NB4 (cell line): Measurements from ENCODE around the gene FBN1.

Source experiments
- DNase-seq: peaks from one replicate; pipeline ENCODE4 v3.0.0; 2010; ENCODE audit warnings: low read depth
- H3K4me3 ChIP-seq: one replicate; pipeline ENCODE4 v1.5.1; 2011; ENCODE audit warnings: mild to moderate bottlenecking, low read depth, low read length, moderate library complexity
- MYC ChIP-seq: IDR thresholded peaks from 2 replicates; pipeline ENCODE4 v1.6.1; 2011; ENCODE audit warnings: low read depth, low read length
- POLR2A ChIP-seq: IDR thresholded peaks from 2 replicates; pipeline ENCODE4 v1.6.1; 2011; ENCODE audit warnings: mild to moderate bottlenecking; ENCODE audit not compliant: insufficient read length; ENCODE audit errors: extremely low read depth
- TF ChIP-seq, protein P1 (sequence below): IDR thresholded peaks from 2 replicates; pipeline ENCODE4 v1.6.1; 2011; ENCODE audit warnings: low read depth, low read length
- TF ChIP-seq, protein P2 (sequence below): IDR thresholded peaks from one replicate; pipeline ENCODE4 v1.5.1; 2012; ENCODE audit warnings: low read depth, low read length

FBN1 gene

GRCh38 chr15:48409623-48410022 is 235.9 kb downstream of the FBN1 start:
- TF ChIP-seq, protein P1, sequence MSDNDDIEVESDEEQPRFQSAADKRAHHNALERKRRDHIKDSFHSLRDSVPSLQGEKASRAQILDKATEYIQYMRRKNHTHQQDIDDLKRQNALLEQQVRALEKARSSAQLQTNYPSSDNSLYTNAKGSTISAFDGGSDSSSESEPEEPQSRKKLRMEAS: no peak
- TF ChIP-seq, protein P2, sequence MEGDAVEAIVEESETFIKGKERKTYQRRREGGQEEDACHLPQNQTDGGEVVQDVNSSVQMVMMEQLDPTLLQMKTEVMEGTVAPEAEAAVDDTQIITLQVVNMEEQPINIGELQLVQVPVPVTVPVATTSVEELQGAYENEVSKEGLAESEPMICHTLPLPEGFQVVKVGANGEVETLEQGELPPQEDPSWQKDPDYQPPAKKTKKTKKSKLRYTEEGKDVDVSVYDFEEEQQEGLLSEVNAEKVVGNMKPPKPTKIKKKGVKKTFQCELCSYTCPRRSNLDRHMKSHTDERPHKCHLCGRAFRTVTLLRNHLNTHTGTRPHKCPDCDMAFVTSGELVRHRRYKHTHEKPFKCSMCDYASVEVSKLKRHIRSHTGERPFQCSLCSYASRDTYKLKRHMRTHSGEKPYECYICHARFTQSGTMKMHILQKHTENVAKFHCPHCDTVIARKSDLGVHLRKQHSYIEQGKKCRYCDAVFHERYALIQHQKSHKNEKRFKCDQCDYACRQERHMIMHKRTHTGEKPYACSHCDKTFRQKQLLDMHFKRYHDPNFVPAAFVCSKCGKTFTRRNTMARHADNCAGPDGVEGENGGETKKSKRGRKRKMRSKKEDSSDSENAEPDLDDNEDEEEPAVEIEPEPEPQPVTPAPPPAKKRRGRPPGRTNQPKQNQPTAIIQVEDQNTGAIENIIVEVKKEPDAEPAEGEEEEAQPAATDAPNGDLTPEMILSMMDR: no peak
- TF ChIP-seq POLR2A (no peak), MYC (no peak)
- H3K4me3 ChIP-seq: no peak overlapping the region
- DNase-seq: no peak

DNA sequence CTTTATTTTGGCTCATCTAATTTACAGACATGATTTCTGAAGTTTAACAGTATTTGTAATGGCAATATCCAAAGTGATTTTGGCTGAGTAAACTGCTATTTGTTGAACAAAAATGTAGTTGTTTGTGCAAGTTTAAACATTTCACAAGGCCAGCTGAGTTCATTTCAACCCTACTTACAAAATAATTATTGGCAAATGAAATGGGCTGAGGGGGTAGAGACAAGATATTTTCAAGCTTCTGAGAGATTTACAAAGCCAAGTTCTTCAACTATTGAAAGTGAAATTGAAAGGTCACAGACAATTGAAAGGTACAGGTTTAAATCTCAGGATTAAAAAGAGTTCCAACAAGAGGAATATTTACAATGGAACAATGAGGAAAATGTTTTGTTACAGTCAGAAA is 237.2 kb downstream of the FBN1 start:
- DNase-seq: no peak
- H3K4me3 ChIP-seq: no peak overlapping the region
- TF ChIP-seq, protein P1: no peak
- TF ChIP-seq, protein P2: no peak
- no peak for TF ChIP-seq POLR2A
- TF ChIP-seq MYC: no peak

DNA sequence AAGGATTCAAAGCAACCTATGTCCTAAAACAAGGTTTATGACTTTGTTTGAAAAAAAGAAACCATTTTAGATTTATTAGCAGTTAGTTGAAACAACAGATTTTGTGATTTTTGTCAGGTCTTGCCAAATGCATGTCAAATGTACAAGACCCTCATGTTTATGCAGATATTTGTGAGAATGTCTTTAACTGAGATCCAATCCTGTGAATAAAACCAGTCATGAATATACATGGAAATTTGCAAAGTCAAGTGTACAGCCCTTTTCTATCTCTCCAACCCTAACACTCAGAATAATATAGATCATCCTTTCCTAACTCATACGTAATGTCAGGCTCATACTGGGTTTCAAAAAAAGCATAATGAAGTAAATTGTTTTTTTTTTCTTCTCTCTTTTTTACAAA is 237.9 kb downstream of the FBN1 start:
- H3K4me3 ChIP-seq: no peak overlapping the region
- no peak for TF ChIP-seq MYC
- TF ChIP-seq, protein P2: no peak
- TF ChIP-seq POLR2A: no peak
- TF ChIP-seq, protein P1: no peak
- DNase-seq: no peak

DNA sequence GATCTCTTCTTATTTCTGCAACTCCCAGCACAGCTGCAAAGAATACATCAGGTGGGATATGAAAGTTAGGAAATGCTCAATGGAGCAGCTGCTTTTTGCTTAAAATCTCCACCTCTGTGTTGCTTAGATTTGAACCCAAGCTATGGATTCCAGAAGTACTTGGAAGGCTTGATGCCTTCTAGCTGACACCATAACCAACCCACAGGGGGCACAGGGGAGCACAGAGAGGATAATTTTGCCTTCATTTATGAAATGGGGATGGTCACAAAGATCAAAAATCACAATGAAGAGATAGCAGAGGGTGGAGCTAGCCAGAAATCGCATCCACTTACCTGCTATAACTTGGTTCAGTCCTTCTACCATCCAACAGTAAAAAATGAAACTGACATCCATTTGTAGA is 238.6 kb downstream of the FBN1 start:
- TF ChIP-seq, protein P1: no peak
- no peak for TF ChIP-seq POLR2A
- TF ChIP-seq, protein P2: peak; percentile 32
- DNase-seq: peak; percentile 2
- H3K4me3 ChIP-seq: no peak overlapping the region

DNA sequence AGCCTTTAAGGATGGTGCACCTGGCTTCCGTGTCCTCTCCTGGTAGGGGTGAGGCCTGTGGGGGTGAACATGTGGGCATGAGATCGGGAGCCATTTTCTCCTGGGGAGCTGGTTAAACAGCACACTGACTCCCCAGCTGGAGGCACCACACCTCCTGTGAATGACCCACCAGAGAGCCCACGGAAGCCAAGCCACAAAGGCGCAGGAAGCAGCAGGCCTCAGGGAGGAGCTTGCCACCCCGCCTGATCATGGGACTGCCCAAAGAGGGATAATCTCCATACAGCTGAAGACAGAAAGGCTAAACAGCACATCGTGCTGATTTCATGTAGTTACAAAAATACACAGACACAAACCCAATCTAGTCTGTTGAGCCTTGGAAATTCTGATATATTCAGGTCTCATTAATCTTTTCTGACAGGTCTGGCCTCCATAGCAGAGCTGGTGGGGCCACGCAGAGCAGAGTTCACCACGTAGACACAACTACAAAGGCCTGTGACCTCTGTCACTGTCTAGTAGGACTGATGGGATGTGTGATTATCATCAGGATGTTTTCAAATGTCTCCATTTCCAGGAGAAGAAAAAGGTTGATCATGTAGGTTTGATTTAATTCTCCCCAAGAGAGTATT is 239.1 kb downstream of the FBN1 start:
- no peak overlapping the region for H3K4me3 ChIP-seq
- TF ChIP-seq, protein P2: no peak
- TF ChIP-seq MYC (no peak), POLR2A (no peak)
- TF ChIP-seq, protein P1: no peak
- DNase-seq: no peak
